Retinal pigment epithelial cell (primary cell): ENCODE measurements around the gene ARFIP1.
A peak's percentile ranks its signal among the peaks of the same experiment; 100 is the strongest.

Source experiments
- DNase-seq: peaks from one replicate; pipeline ENCODE4 v3.0.0-alpha.2; 2010; ENCODE audit warnings: low read depth
- H3K4me3 ChIP-seq: 2 replicates; pipeline ENCODE4 v1.5.1; 2011; ENCODE audit warnings: mild to moderate bottlenecking, low read length, control low read depth, moderate library complexity
- TF ChIP-seq, protein P1 (sequence below): conservative IDR thresholded peaks from 2 replicates; pipeline ENCODE4 v1.5.1; 2011; ENCODE audit warnings: low read depth, low read length, control low read depth, inconsistent platforms

Gene ARFIP1

DNA sequence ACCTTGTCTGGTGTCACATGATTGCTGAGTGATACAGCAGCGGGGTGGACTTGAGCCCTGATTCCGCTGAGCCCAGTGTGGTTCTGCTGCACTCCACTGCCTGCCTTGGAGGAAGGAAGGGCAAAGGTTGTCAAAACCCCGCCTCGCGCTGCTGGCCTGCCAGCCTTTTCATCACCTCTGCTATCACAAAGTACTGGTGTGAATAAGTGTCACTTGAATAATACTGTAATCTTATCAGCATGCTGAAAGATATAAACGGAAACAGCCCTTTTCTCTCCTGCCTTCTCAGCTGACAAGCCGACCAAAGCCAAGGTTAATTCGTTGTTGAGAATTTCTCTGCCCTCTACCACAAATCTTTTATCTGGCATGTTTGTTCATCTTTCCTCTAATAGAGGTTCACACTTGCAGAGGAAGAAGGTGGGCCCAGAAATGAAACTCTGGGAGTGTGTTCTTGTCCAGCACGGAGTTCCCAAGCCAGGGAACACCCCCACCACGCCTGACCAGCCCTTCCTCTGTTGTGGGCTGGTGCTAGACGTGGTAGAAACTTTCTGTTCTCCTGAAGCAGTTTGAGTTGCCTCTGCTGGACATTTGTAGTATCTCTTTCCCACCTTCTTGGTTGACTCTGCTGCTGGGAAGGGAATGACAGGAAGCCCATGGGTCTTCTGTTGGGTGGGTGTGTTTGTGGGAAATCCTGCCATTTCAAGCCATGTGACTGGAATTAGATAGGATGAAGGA, 177.8 kb downstream of the ARFIP1 start:
- no peak for DNase-seq

GRCh38 chr4:152959080-152959479, 179.3 kb downstream of the ARFIP1 start:
- H3K4me3 ChIP-seq: no peak overlapping the region
- TF ChIP-seq, protein P1, sequence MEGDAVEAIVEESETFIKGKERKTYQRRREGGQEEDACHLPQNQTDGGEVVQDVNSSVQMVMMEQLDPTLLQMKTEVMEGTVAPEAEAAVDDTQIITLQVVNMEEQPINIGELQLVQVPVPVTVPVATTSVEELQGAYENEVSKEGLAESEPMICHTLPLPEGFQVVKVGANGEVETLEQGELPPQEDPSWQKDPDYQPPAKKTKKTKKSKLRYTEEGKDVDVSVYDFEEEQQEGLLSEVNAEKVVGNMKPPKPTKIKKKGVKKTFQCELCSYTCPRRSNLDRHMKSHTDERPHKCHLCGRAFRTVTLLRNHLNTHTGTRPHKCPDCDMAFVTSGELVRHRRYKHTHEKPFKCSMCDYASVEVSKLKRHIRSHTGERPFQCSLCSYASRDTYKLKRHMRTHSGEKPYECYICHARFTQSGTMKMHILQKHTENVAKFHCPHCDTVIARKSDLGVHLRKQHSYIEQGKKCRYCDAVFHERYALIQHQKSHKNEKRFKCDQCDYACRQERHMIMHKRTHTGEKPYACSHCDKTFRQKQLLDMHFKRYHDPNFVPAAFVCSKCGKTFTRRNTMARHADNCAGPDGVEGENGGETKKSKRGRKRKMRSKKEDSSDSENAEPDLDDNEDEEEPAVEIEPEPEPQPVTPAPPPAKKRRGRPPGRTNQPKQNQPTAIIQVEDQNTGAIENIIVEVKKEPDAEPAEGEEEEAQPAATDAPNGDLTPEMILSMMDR: no peak
- DNase-seq: no peak

More for the DNA sequence above, 177.8 kb downstream of the ARFIP1 start:
- TF ChIP-seq, protein P1: peak; percentile 3
- H3K4me3 ChIP-seq: no peak overlapping the region

GRCh38 chr4:152960082-152960481, 180.3 kb downstream of the ARFIP1 start:
- TF ChIP-seq, protein P1: no peak

DNA sequence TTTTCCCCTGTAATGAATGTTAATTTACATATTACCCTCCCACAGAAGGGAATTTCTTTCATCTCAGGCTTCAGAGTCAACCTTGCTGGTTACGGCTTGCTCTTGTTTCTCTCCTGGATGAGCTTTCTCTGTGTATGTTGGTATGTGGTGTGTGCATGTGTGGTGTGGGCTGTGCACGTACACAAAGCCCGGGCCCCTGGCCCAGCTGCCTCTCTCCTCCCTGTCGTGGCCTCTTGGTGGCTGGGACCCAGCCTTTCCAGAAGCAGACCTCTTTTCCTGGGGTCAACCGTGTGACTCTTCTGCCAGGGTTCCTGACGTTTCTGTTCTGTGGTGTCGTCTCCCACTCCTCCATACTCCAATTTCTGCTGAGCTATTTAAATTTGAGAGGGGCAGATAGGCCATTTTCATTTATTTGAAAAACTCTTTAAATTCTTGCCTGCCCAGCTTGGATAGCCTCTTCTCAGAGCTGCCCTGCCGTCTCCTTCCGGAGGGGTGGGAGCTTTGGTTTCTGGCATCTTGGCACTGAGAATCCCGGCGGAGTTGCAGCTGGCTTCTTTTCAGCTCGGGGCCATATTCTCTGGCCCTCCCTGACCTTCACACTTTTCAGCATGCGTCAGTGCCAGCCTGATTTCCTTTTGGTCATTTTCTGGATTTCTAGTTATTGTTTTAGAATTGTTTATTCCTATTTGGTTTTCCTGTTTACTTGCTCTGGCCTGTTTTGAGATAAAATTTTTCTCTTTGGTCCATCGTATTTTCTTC, 181.4 kb downstream of the ARFIP1 start:
- no peak for DNase-seq
- TF ChIP-seq, protein P1: no peak
- H3K4me3 ChIP-seq: no peak overlapping the region

More at GRCh38 chr4:152960082-152960481, 180.3 kb downstream of the ARFIP1 start:
- no peak overlapping the region for H3K4me3 ChIP-seq
- no peak for DNase-seq

DNA sequence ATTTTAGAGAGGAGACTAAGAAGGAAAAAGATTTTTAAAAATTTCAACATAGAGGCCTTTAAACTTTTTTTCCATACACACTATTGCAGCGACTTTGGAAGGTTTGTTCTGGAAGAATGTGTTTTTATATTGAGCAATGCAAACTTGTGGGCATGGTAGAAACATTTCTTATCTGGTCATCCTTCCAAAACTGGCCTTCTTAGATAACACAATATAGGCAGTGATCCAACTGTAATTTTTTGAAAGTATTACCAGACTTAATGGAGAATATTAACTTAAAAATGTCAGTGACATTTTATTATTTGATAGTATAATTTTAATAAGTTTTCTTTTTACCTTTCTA, 182.0 kb downstream of the ARFIP1 start:
- no peak overlapping the region for H3K4me3 ChIP-seq
- TF ChIP-seq, protein P1: no peak
- no peak for DNase-seq
